ENCODE data around the gene SORBS2. TPM values are rescaled to one million over a fixed set of nuclear protein-coding genes. Genes with fewer than 3 reads are reported as not detected.

Gene SORBS2
- total RNA-seq, 4 donors from 2014 or later: 21.5 to 118 (median 29.5) TPM

DNA sequence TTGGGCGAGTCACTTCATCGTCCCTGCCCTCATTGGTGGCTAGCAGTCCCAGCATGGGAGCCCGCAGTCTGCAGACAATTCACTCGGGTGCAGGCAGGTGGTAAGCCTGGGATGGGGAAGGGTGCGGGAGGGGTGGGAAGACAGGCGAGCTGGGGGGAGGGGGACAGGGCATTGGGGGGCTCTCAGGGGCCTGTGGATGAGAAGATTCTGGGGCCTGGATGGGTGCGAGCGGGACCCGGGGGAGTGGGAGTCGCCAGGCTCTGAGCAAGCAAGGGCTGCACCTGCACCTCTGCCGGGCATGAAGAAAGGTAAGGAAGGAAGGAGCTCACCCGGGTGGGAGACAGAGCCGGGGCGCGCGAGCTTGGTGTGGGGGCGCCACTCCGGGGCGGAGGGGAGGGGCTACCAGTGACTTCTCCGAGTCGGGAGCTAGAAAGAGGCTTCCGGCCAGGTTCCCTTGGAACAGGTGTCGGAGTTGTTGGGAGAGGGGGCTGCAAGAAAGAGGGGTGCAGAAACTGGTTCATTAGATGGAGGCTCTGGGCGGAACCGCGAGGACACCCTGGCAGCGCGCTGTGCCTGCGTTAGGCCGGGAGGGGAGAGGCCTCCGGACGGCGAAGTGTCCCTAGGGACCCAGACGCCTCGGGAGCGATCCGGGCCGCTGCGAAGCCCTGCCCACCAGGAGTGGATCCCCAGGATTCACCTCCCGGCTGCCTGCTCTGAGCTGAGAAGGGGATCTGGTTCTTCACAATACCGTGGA, 173.3 kb downstream of the SORBS2 start:
- Histone ChIP-seq H3K4me1 (no peaks in the 10 kb centered on the region), H3K9me3 (peaks cover 0 to 7% of the 10 kb centered on the region in 2 donors), H3K36me3 (no peaks in the 10 kb centered on the region), H3K4me3 (no peak overlapping the region), H3K27me3 (peaks cover 0 to 8% of the 10 kb centered on the region in 2 donors), H3K27ac (no peak overlapping the region)
- intact Hi-C loops (cut with DNase I; ENCODE audit: low total_unique reads): no loop called here
- TF ChIP-seq, protein P1, sequence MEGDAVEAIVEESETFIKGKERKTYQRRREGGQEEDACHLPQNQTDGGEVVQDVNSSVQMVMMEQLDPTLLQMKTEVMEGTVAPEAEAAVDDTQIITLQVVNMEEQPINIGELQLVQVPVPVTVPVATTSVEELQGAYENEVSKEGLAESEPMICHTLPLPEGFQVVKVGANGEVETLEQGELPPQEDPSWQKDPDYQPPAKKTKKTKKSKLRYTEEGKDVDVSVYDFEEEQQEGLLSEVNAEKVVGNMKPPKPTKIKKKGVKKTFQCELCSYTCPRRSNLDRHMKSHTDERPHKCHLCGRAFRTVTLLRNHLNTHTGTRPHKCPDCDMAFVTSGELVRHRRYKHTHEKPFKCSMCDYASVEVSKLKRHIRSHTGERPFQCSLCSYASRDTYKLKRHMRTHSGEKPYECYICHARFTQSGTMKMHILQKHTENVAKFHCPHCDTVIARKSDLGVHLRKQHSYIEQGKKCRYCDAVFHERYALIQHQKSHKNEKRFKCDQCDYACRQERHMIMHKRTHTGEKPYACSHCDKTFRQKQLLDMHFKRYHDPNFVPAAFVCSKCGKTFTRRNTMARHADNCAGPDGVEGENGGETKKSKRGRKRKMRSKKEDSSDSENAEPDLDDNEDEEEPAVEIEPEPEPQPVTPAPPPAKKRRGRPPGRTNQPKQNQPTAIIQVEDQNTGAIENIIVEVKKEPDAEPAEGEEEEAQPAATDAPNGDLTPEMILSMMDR (IDR thresholded peaks at IDR 0.05): no peak
- no peak for TF ChIP-seq POLR2A (IDR thresholded peaks at IDR 0.05)
- no peak for DNase-seq

DNA sequence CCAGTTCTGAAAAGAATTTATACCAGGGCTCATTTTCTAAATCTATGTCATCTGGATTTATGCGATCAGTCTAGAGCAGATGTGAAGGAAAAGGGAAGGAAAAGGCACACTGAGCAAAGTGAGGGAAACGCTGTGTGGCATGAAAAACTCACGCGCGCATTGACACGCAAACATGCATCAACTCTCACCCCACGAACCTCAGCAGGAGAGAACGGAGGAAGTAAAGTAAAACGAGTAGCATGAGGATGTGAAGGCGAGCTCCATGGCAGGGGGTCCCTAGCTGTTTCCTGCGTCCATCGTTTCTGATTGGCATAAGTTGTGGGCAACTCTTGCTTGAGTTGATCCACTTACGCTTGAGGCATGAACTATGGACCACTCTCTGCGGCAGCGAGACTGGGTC, 173.9 kb downstream of the SORBS2 start:
- H3K27ac ChIP-seq: no peak overlapping the region
- no peak for DNase-seq
- peaks cover 0 to 8% of the 10 kb centered on the region in 2 donors for H3K9me3 ChIP-seq
- H3K27me3 ChIP-seq: peaks cover 0 to 8% of the 10 kb centered on the region in 2 donors
- no peak for TF ChIP-seq POLR2A (IDR thresholded peaks at IDR 0.05)
- TF ChIP-seq, protein P1 (IDR thresholded peaks at IDR 0.05): no peak
- no peak overlapping the region for H3K4me3 ChIP-seq
- no peaks in the 10 kb centered on the region for H3K36me3 ChIP-seq
- H3K4me1 ChIP-seq: no peaks in the 10 kb centered on the region
- intact Hi-C loops (cut with DNase I; ENCODE audit: low total_unique reads): no loop called here

DNA sequence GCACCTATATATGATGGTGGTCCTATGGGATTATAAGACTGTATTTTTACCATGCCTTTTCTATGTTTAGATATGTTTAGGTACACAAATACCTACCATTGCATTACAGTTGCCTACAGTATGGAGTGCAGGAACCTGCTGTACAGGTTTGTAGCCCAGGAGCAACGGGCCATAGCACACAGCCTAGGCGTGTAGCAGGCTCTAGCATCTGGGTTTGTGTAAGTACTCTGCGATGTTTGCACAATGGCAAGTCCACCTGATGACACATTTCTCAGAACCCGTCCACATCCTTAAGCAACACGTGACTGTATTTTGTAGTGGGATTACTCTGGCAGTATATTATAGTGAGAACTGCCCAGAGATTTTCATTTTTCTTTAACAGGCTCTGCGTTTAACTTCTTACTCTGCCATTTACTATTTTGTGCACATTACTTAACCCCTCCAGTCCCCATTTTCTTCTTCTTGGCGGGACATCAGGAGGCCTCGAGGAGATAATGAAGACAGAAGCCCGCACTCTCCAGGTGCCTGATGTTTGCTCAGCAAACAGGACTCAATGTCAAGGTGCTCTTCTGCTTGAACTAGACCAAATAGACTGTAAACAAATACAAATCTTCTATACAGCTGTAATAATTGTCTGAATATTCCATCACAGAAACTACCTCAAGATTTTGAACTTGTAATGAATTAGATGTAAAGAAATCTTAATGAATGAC, 174.7 kb downstream of the SORBS2 start:
- DNase-seq: no peak
- Histone ChIP-seq H3K27me3 (peaks cover 0 to 8% of the 10 kb centered on the region in 2 donors), H3K4me1 (no peaks in the 10 kb centered on the region), H3K36me3 (no peaks in the 10 kb centered on the region), H3K27ac (no peak overlapping the region), H3K9me3 (peaks cover 0 to 8% of the 10 kb centered on the region in 2 donors), H3K4me3 (no peak overlapping the region)
- intact Hi-C loops (cut with DNase I; ENCODE audit: low total_unique reads): no loop called here
- TF ChIP-seq, protein P1 (IDR thresholded peaks at IDR 0.05): no peak
- TF ChIP-seq POLR2A (IDR thresholded peaks at IDR 0.05): no peak

DNA sequence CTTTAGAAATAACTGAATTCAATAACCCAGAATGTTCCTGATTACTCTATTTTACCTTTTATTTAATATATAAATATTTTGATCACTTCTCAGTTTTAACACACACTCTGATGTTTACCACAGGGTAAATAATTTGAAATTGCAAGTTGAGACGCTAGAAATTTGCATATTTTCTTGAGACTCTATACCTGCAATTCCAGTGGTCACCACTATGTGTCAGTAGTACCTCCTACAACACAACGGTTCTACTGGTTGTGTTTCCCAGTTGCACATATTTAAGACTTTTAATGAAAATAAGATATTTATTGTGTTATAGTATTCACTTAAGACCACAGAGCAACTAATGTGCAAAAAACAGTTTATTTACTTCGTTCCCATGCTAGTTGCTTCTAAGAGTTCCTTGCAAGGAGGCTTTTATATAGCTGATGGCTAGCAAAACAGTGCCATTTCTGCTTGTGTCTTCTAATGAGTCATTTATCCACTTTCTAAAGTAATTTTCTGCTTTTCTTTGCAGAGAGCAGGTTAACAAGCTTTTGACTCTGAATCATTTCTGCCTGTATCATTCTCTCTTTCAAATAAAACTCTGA, 177.8 kb downstream of the SORBS2 start:
- intact Hi-C loops (cut with DNase I; ENCODE audit: low total_unique reads): no loop called here
- H3K4me3 ChIP-seq: no peak overlapping the region
- no peaks in the 10 kb centered on the region for H3K36me3 ChIP-seq
- peaks cover 0 to 5% of the 10 kb centered on the region in 2 donors for H3K27me3 ChIP-seq
- H3K9me3 ChIP-seq: peaks cover 0 to 8% of the 10 kb centered on the region in 2 donors
- DNase-seq: no peak
- no peaks in the 10 kb centered on the region for H3K4me1 ChIP-seq
- no peak overlapping the region for H3K27ac ChIP-seq
- TF ChIP-seq, protein P1 (IDR thresholded peaks at IDR 0.05): no peak
- no peak for TF ChIP-seq POLR2A (IDR thresholded peaks at IDR 0.05)

DNA sequence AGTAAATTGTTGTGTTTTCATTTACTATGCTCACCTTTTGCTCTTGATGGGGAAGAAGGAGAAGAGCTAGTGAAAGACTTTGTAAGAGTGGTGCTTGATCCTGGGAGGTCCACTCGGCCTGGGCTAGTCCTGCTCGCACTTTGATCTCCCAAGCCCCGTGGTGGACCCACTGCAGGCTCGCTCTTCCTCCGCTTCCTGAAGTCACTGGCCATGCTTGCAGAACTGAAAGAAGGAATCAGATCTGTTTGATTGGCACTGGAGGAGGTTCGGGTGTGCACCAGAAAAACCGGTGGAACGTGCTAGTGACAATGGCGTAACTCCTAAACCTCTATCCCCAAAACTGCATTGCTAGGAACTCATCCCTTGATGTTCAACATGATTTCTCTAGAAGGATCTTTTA, 185.2 kb downstream of the SORBS2 start:
- intact Hi-C loops (cut with DNase I; ENCODE audit: low total_unique reads): no loop called here
- no peak for DNase-seq
- Histone ChIP-seq H3K4me1 (no peaks in the 10 kb centered on the region), H3K4me3 (no peak overlapping the region), H3K27me3 (no peaks in the 10 kb centered on the region), H3K36me3 (no peaks in the 10 kb centered on the region), H3K27ac (no peak overlapping the region), H3K9me3 (no peaks in the 10 kb centered on the region)
- TF ChIP-seq, protein P1 (IDR thresholded peaks at IDR 0.05): no peak
- no peak for TF ChIP-seq POLR2A (IDR thresholded peaks at IDR 0.05)

Measured in uterus (tissue), 4 donors.